Heart left ventricle (tissue), 13 donors: ENCODE results near the gene RANBP17.

Experiments used
- POLR2A ChIP-seq, 2 donors: fragments of 450-650 bp; IDR thresholded peaks; one replicate each; pipeline ENCODE4 v1.6.1; 2017; ENCODE audit warnings: antibody characterized with exemption in 2 of 2, mild to moderate bottlenecking in 2 of 2, moderate library complexity in 2 of 2
- TF ChIP-seq, protein P1 (sequence below), 12 donors: fragments of 200-600 bp; sonication (generic) in 4 of 12; IDR thresholded peaks; one replicate each; pipeline versions ENCODE4 v1.5.0 to v1.8.0; 2018 to 2022; ENCODE audit warnings: antibody characterized with exemption in 12 of 12, mild to moderate bottlenecking in 5 of 12
- donor health status: ischemic (EF 13 %, LVEDD 7.1; RV severe dilation, severe dysfunction).
- donor health status: DM: no; HTN: yes; CAD: no.
- donor health status: DM: no; HTN: no; CAD: no.
- donor health status: ischemic (EF 25% LVEDD 6.9; RV normal size, moderate dysfunction).
- donor health status: ischemic (EF 25% LVEDD 5.7; RV mildly dilated, moderate dysfunction).
- donor health status: ischemic (EF 35%, LVEDD 5.7; RV mildly dilated, moderate dysfunction).
- donor health status: nonischemic (EF 11% LVEDD 7.7; RV severe dilation, severe dysfunction).
- donor health status: DM: yes; HTN: yes; CAD: no.
- donor health status: PGD.
- donor health status: ischemic (EF 29% LVEDD 5.4; RV normal size, mild dysfunction).
- donor health status: nonischemic (EF 23%, LVEDD 6.1; RV moderate dilation, normal function).

DNA sequence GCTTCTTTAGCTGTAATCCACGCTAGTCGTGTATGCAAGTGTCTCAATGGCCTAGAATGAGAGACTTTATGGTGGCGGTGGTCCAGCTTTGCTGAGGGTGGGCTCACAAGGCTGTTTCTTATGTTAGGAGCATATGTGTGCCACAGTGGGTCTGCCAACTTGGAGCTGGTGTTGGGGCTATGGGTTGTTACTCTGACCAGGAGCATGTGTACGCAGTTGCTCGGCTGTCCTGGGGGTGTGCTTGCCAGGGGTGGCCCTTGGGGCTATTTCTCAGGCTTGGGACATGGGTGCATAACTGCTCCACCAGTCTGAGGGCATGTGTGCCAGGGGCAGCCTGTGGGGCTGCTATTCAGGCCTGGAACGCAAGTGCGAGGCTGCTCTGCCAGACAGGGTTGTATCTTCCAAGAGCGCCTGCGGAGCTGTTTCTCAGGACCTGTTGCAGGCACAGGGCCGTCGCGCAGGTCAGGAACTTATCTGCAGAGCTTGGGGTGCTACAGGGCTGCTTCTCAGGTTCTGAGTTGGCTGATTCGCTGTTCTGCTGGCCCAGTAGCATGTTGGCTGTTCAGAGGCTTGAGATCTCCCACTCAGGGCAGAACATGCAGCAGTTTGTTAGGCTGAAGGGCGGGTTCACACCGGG, 259.3 kb downstream of the RANBP17 start:
- TF ChIP-seq, protein P1, sequence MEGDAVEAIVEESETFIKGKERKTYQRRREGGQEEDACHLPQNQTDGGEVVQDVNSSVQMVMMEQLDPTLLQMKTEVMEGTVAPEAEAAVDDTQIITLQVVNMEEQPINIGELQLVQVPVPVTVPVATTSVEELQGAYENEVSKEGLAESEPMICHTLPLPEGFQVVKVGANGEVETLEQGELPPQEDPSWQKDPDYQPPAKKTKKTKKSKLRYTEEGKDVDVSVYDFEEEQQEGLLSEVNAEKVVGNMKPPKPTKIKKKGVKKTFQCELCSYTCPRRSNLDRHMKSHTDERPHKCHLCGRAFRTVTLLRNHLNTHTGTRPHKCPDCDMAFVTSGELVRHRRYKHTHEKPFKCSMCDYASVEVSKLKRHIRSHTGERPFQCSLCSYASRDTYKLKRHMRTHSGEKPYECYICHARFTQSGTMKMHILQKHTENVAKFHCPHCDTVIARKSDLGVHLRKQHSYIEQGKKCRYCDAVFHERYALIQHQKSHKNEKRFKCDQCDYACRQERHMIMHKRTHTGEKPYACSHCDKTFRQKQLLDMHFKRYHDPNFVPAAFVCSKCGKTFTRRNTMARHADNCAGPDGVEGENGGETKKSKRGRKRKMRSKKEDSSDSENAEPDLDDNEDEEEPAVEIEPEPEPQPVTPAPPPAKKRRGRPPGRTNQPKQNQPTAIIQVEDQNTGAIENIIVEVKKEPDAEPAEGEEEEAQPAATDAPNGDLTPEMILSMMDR (IDR thresholded peaks at IDR 0.05): no peak
- no peak for TF ChIP-seq POLR2A (IDR thresholded peaks at IDR 0.05)
